ENCODE results near the gene ATRX.
"Not testable (repeated sequence)": the region's sequence is repeated elsewhere in the genome, so short reads cannot be mapped to it uniquely, and the experiment has no call there.

ATRX gene

DNA sequence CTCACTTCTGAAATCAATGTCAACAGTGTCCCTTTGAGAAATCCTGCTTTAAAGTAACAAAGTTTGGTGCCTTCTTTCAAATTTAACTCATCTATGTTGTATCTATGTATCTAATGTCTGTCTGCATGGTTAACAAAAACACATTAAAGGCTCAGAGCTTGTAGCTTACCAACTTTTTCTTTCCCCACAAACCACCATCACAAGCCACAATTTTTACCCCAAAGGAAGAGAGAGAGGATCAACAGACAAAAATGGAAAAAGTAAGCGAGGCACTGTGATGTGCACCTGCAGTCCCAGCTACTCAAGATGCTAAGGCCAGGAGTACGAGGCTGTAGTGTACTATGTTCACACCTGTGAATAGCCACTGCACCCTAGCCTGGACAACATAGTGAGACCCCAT lies 17.2 kb downstream of the ATRX start:
- Histone ChIP-seq H3K79me2 (ENCODE audit: insufficient read depth, low read length) (peaks cover 84% of the 10 kb centered on the region), H4K20me1 (ENCODE audit: insufficient read depth, low read length) (peaks cover 61% of the 10 kb centered on the region), H3K4me3 (ENCODE audit: low read depth in 1 of 2, low read length in 2 of 2) (no peak overlapping the region), H3K9ac (ENCODE audit: low read depth, low read length) (no peak overlapping the region), H3K9me3 (ENCODE audit: insufficient read depth, low read length, severe bottlenecking) (no peaks in the 10 kb centered on the region), H3K4me2 (ENCODE audit: insufficient read depth, low read length) (no peak overlapping the region), H3K36me3 (ENCODE audit: insufficient read depth, low read length) (peaks cover 6% of the 10 kb centered on the region; the same call in 1 of the 2 replicates), H2AFZ (ENCODE audit: low read depth, low read length) (no peak overlapping the region), H3K27me3 (ENCODE audit: insufficient read depth, low read length, poor library complexity) (no peaks in the 10 kb centered on the region), H3K4me1 (ENCODE audit: insufficient read depth, low read length) (peaks cover 4% of the 10 kb centered on the region; the same call in 1 of the 2 replicates), H3K27ac (ENCODE audit: low read length) (no peak overlapping the region)
- DNase-seq (peak; percentile 47), ATAC-seq (ENCODE audit: insufficient read depth, low read depth) (peak; percentile 91)
- TF ChIP-seq, protein P1, sequence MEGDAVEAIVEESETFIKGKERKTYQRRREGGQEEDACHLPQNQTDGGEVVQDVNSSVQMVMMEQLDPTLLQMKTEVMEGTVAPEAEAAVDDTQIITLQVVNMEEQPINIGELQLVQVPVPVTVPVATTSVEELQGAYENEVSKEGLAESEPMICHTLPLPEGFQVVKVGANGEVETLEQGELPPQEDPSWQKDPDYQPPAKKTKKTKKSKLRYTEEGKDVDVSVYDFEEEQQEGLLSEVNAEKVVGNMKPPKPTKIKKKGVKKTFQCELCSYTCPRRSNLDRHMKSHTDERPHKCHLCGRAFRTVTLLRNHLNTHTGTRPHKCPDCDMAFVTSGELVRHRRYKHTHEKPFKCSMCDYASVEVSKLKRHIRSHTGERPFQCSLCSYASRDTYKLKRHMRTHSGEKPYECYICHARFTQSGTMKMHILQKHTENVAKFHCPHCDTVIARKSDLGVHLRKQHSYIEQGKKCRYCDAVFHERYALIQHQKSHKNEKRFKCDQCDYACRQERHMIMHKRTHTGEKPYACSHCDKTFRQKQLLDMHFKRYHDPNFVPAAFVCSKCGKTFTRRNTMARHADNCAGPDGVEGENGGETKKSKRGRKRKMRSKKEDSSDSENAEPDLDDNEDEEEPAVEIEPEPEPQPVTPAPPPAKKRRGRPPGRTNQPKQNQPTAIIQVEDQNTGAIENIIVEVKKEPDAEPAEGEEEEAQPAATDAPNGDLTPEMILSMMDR (IDR thresholded peaks at IDR 0.05; ENCODE audit: borderline replicate concordance, extremely low read depth, low read length, poor library complexity, severe bottlenecking) = no peak
- TF ChIP-seq EZH2 (IDR thresholded peaks at IDR 0.05; ENCODE audit: borderline replicate concordance, low read depth, low read length, severe bottlenecking) = no peak

DNA sequence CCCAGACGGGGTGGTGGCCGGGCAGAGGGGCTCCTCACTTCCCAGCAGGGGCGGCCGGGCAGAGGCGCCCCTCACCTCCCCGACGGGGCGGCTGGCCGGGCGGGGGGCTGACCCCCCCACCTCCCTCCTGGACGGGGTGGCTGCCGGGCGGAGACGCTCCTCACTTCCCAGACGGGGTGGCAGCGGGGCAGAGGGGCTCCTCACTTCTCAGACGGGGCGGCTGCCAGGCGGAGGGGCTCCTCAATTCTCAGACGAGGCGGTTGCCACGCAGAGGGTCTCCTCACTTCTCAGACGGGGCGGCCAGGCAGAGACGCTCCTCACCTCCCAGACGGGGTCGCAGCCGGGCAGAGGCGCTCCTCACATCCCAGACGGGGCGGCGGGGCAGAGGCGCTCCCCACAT lies 19.8 kb downstream of the ATRX start:
- H3K36me3 ChIP-seq (ENCODE audit: insufficient read depth, low read length); H3K27ac ChIP-seq (ENCODE audit: low read length); H3K4me3 ChIP-seq (ENCODE audit: low read depth in 1 of 2, low read length in 2 of 2); H2AFZ ChIP-seq (ENCODE audit: low read depth, low read length); H3K9me3 ChIP-seq (ENCODE audit: insufficient read depth, low read length, severe bottlenecking); H3K4me1 ChIP-seq (ENCODE audit: insufficient read depth, low read length); H3K9ac ChIP-seq (ENCODE audit: low read depth, low read length); H3K4me2 ChIP-seq (ENCODE audit: insufficient read depth, low read length); H3K27me3 ChIP-seq (ENCODE audit: insufficient read depth, low read length, poor library complexity); DNase-seq; ATAC-seq (ENCODE audit: insufficient read depth, low read depth): not testable (repeated sequence)
- peaks cover 79% of the 10 kb centered on the region for H3K79me2 ChIP-seq (ENCODE audit: insufficient read depth, low read length)
- H4K20me1 ChIP-seq (ENCODE audit: insufficient read depth, low read length) = peaks cover 44% of the 10 kb centered on the region

DNA sequence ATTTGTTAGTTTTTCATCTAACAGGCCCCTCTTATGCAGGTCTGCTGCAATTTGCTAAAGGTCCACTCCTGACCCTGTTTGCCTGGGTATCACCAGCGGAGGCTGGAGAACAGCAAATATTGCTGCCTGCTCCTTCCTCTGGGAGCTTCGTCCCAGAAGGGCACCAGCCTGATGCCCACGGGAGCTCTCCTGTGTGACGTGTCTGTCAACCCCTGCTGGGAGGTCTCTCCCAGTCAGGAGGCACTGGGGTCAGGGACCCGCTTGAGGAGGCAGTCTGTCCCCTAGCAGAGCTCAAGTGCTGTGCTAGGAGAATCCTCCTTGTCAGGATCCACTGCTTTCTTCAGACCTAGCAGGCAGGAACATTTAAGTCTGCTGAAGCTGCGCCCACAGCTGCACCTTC lies 30.5 kb downstream of the ATRX start:
- no peak for ATAC-seq (ENCODE audit: insufficient read depth, low read depth)
- H3K36me3 ChIP-seq (ENCODE audit: insufficient read depth, low read length) = no peaks in the 10 kb centered on the region; the same call in 1 of the 2 replicates
- peaks cover 73% of the 10 kb centered on the region for H3K79me2 ChIP-seq (ENCODE audit: insufficient read depth, low read length)

DNA sequence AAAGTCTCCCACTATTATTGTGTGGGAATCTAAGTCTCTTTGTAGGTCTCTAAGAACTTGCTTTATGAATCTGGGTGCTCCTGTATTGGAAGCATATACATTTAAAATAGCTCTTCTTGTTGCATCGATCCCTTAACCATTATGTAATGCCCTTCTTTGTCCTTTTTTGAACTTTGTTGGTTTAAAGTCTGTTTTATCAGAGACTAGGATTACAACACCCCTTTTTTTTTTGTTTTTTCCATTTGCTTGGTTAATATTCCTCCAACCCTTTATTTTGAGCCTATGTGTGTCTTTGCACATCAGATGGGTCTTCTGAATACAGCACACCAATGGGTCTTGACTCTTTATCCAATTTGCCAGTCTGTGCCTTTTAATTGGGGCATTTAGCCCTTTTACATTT lies 32.1 kb downstream of the ATRX start:
- DNase-seq; H3K9me3 ChIP-seq (ENCODE audit: insufficient read depth, low read length, severe bottlenecking); H3K36me3 ChIP-seq (ENCODE audit: insufficient read depth, low read length); H3K9ac ChIP-seq (ENCODE audit: low read depth, low read length); H3K4me3 ChIP-seq (ENCODE audit: low read depth in 1 of 2, low read length in 2 of 2); H2AFZ ChIP-seq (ENCODE audit: low read depth, low read length); H4K20me1 ChIP-seq (ENCODE audit: insufficient read depth, low read length); H3K27ac ChIP-seq (ENCODE audit: low read length); H3K4me1 ChIP-seq (ENCODE audit: insufficient read depth, low read length); H3K4me2 ChIP-seq (ENCODE audit: insufficient read depth, low read length); H3K27me3 ChIP-seq (ENCODE audit: insufficient read depth, low read length, poor library complexity); ATAC-seq (ENCODE audit: insufficient read depth, low read depth): not testable (repeated sequence)
- peaks cover 77% of the 10 kb centered on the region for H3K79me2 ChIP-seq (ENCODE audit: insufficient read depth, low read length)

More for the DNA sequence above, 30.5 kb downstream of the ATRX start:
- DNase-seq = no peak
- no peak overlapping the region for H3K4me2 ChIP-seq (ENCODE audit: insufficient read depth, low read length)
- H3K4me3 ChIP-seq (ENCODE audit: low read depth in 1 of 2, low read length in 2 of 2) = no peak overlapping the region
- no peak overlapping the region for H3K9ac ChIP-seq (ENCODE audit: low read depth, low read length)
- H3K27me3 ChIP-seq (ENCODE audit: insufficient read depth, low read length, poor library complexity) = no peaks in the 10 kb centered on the region
- TF ChIP-seq EZH2 (IDR thresholded peaks at IDR 0.05; ENCODE audit: borderline replicate concordance, low read depth, low read length, severe bottlenecking) = no peak
- TF ChIP-seq, protein P1 (IDR thresholded peaks at IDR 0.05; ENCODE audit: borderline replicate concordance, extremely low read depth, low read length, poor library complexity, severe bottlenecking) = no peak
- no peaks in the 10 kb centered on the region for H3K4me1 ChIP-seq (ENCODE audit: insufficient read depth, low read length)
- H3K27ac ChIP-seq (ENCODE audit: low read length) = no peak overlapping the region
- H3K9me3 ChIP-seq (ENCODE audit: insufficient read depth, low read length, severe bottlenecking) = no peaks in the 10 kb centered on the region
- H4K20me1 ChIP-seq (ENCODE audit: insufficient read depth, low read length) = no peaks in the 10 kb centered on the region; the same call in 1 of the 2 replicates
- no peak overlapping the region for H2AFZ ChIP-seq (ENCODE audit: low read depth, low read length)

Measured in DND-41 (cell line).